ENCODE data around the gene ATG2A.
A peak's percentile ranks its signal among the peaks of the same experiment; 100 is the strongest.
"Not testable (repeated sequence)": the region's sequence is repeated elsewhere in the genome, so short reads cannot be mapped to it uniquely, and the experiment has no call there.

ATG2A gene

DNA sequence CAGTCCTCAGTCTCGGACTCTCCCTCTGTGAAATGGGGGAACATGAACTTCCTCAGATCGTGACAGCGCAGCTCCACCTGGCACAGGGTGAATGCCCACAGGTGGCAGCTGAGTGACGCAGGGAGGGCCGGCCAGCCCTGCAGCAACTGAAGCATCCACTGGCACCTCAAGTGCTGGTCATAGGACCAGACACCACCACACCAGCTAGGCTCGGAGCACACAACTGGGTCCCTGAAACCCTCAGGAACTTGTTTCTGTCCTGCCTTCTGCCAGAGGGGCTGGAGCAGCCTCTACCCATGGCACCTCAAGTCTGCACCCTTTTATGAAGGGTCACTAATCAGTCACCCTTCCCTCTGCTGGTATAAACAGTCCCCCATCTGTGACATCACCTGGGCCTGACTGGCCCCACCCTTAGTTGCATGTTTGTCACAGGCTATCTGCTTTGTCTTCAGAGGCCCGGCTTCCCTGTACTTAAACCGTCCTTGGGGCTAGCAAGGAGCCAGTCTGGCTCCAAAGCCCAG, 65.1 kb downstream of the ATG2A start:
- DNase-seq, result no peak

DNA sequence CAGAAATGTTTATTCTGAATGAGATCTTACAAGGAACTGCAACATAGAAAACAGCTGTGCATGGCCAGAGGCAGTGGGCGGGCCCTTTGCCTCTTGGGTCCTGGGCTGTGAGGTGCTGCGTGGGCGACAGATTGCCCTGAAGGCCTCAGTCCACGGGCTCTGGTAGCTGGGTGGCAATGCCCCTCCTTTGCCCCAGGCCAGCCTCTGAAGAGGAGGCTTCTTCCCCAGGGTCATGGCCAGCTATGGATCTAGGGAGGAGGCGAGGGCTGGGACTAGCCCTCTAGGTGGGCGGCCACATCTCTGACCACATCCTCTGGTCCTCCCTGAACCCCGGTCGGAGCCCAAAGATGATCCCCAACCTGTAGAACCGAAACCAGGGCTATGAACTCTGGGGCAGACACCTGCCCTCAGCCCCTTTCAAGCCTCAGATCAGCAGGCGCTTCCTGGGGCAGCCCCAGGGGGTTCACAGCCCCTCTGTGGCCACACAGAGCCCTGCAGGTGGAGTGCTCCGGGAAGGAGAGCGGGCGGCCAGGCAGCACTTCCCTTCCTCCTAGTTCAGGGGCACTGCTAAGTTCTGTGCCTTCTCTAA, 65.9 kb downstream of the ATG2A start:
- DNase-seq, result peak; percentile 55

DNA sequence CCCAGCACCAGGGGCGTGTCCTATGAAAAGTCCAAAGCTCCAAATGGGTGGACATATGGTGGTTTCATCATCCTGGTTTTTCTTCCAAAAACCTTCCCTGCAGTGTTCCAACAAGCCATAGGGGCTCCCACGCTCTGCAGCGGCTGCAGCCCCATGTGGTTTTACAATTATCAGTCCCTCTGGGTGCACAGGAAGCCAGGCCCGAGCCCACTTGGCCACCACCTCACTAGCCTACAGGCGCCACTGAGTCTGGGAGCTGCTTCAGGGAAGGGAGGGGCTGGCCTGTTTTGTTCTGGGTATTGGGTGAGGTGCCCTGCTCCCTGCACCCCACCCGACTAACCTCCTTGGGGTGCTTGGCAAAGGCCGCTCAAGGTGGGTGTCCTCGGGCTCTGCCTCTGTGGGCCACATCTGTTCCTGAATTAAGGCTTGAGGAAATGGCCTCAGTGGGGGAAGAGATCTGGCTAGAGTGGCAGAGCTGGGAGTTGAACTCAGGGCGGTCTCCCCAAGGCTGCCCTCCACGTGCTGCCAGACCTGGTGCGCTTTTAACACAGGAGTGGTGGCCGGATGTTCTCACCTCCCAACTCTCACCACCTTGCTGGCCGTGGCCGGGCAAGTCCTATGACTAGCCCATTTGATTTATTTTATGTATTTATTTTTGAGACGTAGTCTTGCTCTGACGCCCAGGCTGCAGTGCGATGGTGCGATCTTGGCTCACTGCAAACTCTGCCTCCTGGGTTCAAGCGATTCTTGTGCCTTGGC, 67.2 kb downstream of the ATG2A start:
- no peak for DNase-seq

DNA sequence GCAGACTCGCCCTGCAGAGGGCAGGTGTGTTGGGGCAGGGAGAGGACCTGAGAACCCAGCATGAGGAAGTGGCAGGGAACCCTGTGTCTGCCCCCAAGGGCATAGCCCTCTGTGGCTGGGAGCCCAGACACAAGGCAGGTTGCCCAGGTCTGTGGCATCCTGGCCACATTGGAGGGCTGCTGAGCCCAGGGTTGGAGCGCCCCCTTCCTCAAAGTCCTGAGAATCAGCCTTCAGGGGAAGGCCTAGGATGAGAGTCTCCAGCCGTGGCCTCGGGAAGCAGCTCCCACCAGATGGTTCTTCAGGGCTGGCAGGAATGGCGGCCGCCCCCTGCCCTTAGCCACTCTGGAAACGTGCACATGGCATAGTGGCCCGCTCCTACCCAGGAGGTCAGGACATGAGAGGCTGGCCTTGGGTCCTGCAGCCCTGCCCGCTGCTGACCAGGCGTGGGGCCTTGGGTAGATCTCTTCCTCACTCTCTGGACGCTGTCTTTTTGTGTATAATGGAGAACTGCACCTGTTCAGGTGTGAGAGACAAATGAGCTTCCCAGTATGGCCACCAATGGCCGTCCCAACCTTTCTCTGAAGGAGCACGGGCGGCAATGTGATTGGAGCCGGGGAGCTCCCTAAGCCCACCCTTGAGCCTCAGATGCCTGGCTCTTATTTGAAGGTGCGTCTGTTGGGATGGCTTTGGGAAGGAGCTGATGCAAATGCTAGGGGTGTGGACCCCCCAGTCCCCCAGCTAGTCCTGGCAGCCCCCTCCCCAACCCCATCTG, 68.0 kb downstream of the ATG2A start:
- DNase-seq, result no peak

DNA sequence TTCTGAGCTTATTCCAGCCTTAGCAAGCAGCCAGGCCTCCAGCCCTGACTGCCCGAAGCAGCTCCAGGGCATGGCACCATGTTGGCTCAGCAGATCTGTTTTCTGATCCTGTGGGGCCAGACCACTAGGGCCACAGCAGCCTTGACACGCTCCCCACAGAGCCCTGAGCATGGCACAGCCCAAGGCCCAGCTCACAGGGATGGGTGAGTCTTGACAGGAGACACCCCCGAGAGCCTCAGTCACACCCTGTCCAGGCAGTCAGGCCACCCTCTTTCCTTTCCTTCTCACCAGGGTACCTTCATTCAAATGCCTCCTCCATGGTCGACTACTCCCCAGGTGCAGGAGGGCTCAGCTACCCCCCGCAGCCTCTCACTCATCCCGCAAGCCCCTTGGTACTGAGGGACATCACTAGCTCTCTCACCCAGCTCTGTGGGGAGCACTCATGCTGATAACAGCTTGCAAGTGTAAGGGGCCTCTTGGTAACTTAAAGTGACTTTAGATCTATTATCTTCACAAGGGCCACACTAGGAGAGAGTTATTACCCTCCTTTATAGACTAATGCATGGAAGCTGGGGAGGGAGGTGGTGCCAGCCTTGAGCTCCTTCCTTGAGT, 68.7 kb downstream of the ATG2A start:
- DNase-seq, result no peak

DNA sequence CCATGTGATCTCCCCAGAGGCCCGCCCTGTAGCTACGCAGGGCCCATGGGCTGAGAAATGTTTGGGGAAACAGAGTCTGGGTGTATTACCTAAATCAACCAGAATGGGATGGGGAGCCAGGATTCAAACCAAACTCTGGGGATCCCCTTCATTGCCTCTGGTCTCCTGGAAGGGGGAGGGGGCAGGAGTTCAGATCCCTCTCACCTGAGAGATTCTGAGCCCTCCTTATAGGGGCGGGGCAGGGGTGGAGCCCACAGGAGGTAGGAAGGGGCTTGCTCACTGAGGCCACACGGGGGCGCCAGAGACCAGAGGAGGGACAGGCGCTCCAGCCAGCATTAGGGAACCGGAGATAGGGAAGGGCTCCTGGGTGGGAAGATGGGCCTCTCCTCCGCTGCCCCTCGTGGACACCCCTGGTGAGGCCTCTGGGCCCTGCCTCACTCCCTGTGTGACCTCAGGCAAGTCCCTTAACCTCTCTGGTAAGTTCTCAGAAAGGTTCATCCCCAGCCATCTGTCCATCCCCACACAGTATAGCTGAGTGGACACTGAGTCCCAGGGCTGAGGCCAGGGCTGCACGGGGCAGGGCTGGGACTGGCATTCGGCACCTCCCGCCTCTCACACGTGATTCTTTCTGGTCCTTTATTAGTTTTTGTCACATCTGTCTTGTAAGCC, 69.9 kb downstream of the ATG2A start:
- DNase-seq, result peak; percentile 90

DNA sequence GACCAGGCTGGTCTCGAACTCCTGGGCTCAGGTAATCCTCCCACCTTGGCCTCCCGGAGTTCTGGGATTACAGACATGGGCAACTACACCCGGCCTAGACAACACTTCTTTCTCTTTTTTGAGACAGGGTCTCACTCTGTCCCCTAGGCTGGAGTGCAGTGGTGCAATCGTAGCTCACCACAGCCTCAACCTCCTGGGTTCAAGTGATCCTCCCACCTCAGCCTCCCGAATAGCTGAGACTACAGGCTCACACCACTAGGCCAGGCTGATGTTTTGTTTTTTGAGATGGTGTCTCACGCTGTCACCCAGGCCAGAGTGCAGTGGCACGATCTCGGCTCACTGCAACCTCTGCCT, 71.3 kb downstream of the ATG2A start:
- not testable (repeated sequence) for DNase-seq

DNA sequence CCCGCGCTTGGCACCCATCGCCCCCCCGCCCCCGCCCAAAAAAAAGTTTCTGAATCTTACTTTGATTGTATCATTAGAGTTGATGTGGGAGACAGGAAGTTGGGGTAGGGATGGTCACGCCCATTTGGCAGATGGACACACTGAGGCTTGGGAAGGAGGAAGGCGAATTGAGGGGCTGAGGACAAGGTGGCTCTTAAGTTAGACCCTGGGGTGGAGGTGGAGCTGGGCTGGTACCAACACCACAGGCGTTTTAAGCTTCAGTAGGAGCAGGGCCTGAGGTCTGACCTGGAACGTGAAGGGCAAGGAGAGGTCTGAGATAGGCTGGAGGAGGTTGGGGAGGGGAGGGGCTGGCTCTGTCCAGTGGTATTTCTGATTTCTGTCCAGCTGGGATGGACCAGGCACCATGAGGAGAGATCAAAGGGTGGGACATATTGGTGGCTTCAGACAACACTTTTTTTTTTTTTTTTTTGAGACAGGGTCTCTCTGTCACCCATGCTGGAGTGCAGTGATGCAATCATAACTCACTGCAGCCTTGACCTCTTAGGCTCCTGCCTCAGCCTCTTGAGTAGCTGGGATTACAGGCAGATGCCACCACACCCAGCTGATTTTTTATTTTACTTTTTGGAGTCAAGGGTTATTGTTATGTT, 71.8 kb downstream of the ATG2A start:
- no peak for DNase-seq
